Upper lobe of right lung (tissue), 1 donor: Measurements from ENCODE around the gene RTL3. TPM values are rescaled to one million over a fixed set of nuclear protein-coding genes. Genes with fewer than 3 reads are reported as not detected.

Experiments used
- ATAC-seq: fragments of 200-7000 bp; cut with Tn5 transposase; one replicate; pipeline ENCODE4 v1.9.1; 2020; ENCODE audit warnings: mild to moderate bottlenecking, moderate library complexity
- DNase-seq: peaks from one replicate; pipeline ENCODE4 v3.0.0-alpha.2; 2020
- H3K27ac ChIP-seq: fragments of 200-600 bp; one replicate; pipeline ENCODE4 v1.8.0; 2022
- H3K27me3 ChIP-seq: fragments of 200-600 bp; one replicate; pipeline ENCODE4 v1.8.0; 2022; ENCODE audit warnings: mild to moderate bottlenecking
- H3K36me3 ChIP-seq: fragments of 200-600 bp; one replicate; pipeline ENCODE4 v1.8.0; 2022
- H3K4me1 ChIP-seq: fragments of 200-600 bp; one replicate; pipeline ENCODE4 v1.8.0; 2022
- H3K4me3 ChIP-seq: fragments of 200-600 bp; one replicate; pipeline ENCODE4 v1.8.0; 2022; ENCODE audit warnings: mild to moderate bottlenecking
- H3K9me3 ChIP-seq: fragments of 200-600 bp; one replicate; pipeline ENCODE4 v1.8.0; 2022
- intact Hi-C: fragments of 100-400 bp; cut with DNase I; formaldehyde crosslinking; loops from one replicate; pipeline ENCODE4 v1.11.0; 2022
- long read RNA-seq: library from polyadenylated mRNA; unstranded; transcript quantifications from one replicate; pipeline ENCODE4 v2.0.0, GENCODE V29; 2021
- total RNA-seq: library from RNA; stranded (reverse); fragmentation: NEBNext Ultra II Directional; extraction: Animal tissue kit (Norgen Biotek cat#: 25700); gene quantifications from one replicate; pipeline ENCODE4 v1.2.1, GENCODE V29; 2021
- TF ChIP-seq, protein P1 (sequence below): fragments of 200-600 bp; IDR thresholded peaks from one replicate; pipeline ENCODE4 v1.8.0; 2022; ENCODE audit warnings: antibody characterized with exemption
- donor health status: DM: no; HTN: yes; CAD: no; lungs with severe emphysema.

RTL3 gene, protein sequence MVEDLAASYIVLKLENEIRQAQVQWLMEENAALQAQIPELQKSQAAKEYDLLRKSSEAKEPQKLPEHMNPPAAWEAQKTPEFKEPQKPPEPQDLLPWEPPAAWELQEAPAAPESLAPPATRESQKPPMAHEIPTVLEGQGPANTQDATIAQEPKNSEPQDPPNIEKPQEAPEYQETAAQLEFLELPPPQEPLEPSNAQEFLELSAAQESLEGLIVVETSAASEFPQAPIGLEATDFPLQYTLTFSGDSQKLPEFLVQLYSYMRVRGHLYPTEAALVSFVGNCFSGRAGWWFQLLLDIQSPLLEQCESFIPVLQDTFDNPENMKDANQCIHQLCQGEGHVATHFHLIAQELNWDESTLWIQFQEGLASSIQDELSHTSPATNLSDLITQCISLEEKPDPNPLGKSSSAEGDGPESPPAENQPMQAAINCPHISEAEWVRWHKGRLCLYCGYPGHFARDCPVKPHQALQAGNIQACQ
- total RNA-seq = not detected
- long read RNA-seq = 0 reads

DNA sequence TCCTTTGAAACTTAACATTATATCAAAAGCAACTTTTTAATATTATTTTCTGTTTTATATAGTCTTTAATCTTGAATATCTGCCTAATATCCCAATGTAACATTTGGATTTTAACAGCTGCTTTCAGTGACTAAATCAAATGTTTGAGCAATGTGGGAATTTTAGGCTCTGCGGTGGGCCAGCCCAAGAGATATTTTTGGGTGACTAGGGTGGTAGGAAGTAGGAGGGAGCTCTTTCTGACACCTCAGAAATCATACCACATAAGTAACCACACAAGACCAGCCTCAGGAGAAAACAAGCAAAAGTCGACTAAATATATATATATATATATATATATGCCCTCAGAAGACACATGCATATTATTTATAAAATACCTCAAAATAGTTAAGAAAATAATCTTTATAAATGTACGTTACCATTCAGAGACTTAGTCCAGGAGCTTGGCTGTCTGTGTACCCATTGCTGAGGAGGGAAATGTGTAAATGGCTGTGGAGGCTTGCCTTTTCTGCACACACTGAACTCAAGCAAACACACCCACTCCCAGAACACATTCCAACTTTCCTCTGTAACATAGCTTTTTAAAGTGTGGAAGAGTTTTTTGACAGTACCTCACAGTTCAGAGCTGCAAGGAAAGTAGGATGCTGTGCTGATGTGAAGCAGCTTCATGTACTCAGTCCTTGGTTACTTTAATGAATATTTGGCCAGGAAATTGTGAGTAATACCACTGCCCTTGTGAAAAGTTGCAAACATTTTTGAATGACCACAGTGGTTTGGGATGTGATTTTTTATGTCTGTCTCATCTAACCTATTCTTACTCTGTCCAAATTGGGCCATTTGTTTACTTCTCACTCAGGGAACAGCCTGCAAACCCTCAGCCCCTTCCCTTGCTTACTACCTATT is at the start of gene RTL3:
RTL3 (minus strand) TSS at position 484 of the 900 bp plus-strand sequence. CDS start 908 bp downstream, outside the sequence.
- Histone ChIP-seq H3K9me3 (no peaks in the 10 kb centered on the region), H3K4me1 (no peaks in the 10 kb centered on the region), H3K36me3 (no peaks in the 10 kb centered on the region), H3K27ac (no peak within 1 kb of the TSS), H3K4me3 (no peak within 1 kb of the TSS), H3K27me3 (no peaks in the 10 kb centered on the region)
- ATAC-seq = no peak
- intact Hi-C loops = no loop called here
- no peak for DNase-seq
- TF ChIP-seq, protein P1, sequence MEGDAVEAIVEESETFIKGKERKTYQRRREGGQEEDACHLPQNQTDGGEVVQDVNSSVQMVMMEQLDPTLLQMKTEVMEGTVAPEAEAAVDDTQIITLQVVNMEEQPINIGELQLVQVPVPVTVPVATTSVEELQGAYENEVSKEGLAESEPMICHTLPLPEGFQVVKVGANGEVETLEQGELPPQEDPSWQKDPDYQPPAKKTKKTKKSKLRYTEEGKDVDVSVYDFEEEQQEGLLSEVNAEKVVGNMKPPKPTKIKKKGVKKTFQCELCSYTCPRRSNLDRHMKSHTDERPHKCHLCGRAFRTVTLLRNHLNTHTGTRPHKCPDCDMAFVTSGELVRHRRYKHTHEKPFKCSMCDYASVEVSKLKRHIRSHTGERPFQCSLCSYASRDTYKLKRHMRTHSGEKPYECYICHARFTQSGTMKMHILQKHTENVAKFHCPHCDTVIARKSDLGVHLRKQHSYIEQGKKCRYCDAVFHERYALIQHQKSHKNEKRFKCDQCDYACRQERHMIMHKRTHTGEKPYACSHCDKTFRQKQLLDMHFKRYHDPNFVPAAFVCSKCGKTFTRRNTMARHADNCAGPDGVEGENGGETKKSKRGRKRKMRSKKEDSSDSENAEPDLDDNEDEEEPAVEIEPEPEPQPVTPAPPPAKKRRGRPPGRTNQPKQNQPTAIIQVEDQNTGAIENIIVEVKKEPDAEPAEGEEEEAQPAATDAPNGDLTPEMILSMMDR = no peak

DNA sequence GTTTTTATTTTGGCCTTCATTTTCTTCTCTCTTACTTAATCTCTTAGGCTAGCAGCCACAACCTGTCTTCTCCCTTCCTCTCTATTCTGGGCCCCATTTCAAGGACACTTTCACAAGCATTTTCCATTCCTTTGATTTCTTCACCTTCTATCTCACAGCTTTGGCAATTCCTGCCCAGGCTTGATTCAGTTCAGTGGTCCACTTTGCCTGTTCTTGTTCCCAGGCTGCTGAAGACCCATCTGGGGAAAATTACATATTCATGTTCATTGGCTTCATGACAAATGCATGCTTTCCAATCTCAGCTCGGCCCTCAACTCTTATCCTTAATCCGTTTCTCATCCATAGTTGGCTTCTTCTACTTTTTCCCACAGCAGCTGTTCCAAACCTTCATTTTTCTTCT is 49.7 kb upstream of the RTL3 start:
- Histone ChIP-seq H3K4me1 (no peaks in the 10 kb centered on the region), H3K9me3 (no peaks in the 10 kb centered on the region), H3K36me3 (no peaks in the 10 kb centered on the region), H3K27ac (no peak overlapping the region), H3K27me3 (no peaks in the 10 kb centered on the region), H3K4me3 (no peak overlapping the region)
- TF ChIP-seq, protein P1 = no peak
- intact Hi-C loops = no loop called here
- no peak for ATAC-seq
- no peak for DNase-seq

DNA sequence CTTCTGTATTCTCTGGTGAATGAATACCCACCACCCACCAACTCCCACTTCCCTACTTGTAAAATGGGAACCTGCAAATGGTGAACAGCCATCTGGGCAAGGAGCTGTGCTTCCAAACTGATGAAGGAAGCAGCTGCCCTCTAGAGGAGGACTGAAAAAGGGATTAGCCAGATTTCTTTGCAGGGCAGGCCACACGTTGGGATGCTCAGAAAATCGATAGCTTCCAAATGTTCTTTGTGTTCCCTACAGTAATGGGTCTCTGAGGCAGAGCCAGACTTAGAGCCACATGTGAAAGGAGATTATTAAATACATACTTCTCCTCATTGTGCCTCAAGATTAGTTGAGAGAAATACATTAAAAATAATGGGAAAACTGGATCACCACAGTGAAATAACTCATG is 49.1 kb upstream of the RTL3 start:
- no peak for ATAC-seq
- Histone ChIP-seq H3K36me3 (no peaks in the 10 kb centered on the region), H3K4me1 (no peaks in the 10 kb centered on the region), H3K27me3 (no peaks in the 10 kb centered on the region), H3K27ac (no peak overlapping the region), H3K4me3 (no peak overlapping the region), H3K9me3 (no peaks in the 10 kb centered on the region)
- intact Hi-C loops = no loop called here
- TF ChIP-seq, protein P1 = peak; percentile 26
- no peak for DNase-seq

DNA sequence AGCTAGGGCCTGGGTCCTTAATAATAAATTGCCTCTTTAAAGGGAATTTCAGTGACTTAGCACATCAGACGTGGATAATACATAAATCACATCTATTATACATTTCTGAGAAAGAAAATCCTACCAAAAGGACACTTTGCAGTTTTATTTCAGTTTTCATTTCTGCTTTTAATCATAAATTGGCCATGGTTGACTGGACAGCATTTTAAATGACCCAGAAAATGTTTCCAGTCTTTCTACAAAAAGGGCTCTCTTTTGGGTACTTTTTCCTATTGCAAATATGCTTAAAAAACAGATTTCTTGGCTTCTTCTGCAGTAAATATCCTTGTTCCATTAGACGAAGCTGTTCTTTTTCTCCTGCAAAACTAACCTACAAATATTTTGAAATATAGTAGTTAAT is 46.9 kb upstream of the RTL3 start:
- H3K36me3 ChIP-seq = no peaks in the 10 kb centered on the region
- no peak overlapping the region for H3K4me3 ChIP-seq
- TF ChIP-seq, protein P1 = no peak
- DNase-seq (no peak), ATAC-seq (no peak)
- no peaks in the 10 kb centered on the region for H3K9me3 ChIP-seq
- no peak overlapping the region for H3K27ac ChIP-seq
- intact Hi-C loops = no loop called here
- no peaks in the 10 kb centered on the region for H3K27me3 ChIP-seq
- no peaks in the 10 kb centered on the region for H3K4me1 ChIP-seq

DNA sequence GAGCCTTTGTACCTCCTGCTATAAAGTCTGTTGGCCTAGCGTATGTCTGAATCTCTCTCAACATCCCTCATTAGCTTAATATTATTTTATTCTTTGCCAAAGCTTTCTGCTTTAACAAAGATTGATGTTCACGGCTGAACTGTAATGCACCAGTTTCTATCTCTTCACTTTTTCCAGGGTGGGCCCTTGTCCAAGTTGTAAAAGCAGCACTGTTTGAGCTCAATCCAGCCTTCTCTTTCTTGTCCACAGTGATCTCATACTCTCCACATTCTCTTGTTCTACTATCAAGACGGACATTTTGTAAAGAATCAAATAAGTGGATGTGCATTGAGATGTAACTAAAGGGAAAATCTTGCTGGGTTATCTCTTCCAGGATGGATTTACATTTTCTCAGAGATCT is 34.4 kb upstream of the RTL3 start:
- no peak for DNase-seq

More for the DNA sequence above, 34.4 kb upstream of the RTL3 start:
- H3K9me3 ChIP-seq = no peaks in the 10 kb centered on the region
- H3K4me3 ChIP-seq = no peak overlapping the region
- no peak overlapping the region for H3K27ac ChIP-seq
- ATAC-seq = no peak
- H3K4me1 ChIP-seq = no peaks in the 10 kb centered on the region
- H3K27me3 ChIP-seq = no peaks in the 10 kb centered on the region
- no peaks in the 10 kb centered on the region for H3K36me3 ChIP-seq
- intact Hi-C loops = no loop called here
- TF ChIP-seq, protein P1 = no peak
